ENCODE measurements around the gene SUMO3.

Gene SUMO3

DNA sequence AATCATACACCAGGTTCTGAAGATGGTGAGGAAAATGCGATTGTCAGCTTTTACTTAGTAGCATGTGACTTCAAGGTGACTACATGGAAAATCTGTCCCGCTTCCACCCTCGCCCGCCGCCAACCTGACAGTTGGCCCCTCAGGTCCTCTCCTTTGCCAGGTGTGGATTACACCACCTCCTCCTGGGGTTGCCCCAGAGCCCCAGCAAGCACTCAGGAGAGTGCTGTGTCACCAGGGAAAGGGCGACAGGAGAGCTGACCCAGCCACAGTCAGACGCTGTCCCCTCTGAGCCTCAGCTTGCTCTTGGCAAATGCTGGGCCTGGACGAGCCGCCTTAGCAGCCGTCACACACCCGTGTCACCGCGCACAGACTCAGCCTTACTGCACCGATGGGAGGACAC is 37.7 kb upstream of the SUMO3 start:
- no peak overlapping the region for H3K9ac ChIP-seq (ENCODE audit: low read depth in 1 of 2, low read length in 2 of 2)
- H3K4me1 ChIP-seq (ENCODE audit: control insufficient read depth in 1 of 2, insufficient read depth in 2 of 2, low read length in 2 of 2): peaks cover 9 to 17% of the 10 kb centered on the region in 2 donors
- no peak overlapping the region for H3K27ac ChIP-seq (ENCODE audit: low read depth, low read length)
- no peaks in the 10 kb centered on the region for H3K9me3 ChIP-seq (ENCODE audit: control insufficient read depth in 1 of 2, low read length in 2 of 2)
- no peaks in the 10 kb centered on the region for H3K27me3 ChIP-seq (ENCODE audit: control insufficient read depth in 1 of 2, insufficient read depth in 2 of 2, low read length in 2 of 2)
- no peak overlapping the region for H3K4me3 ChIP-seq (ENCODE audit: low read depth in 1 of 2, low read length in 2 of 2)
- H3K36me3 ChIP-seq (ENCODE audit: control insufficient read depth in 1 of 2, insufficient read depth in 2 of 2, low read length in 2 of 2): peaks cover 52 to 84% of the 10 kb centered on the region in 2 donors

DNA sequence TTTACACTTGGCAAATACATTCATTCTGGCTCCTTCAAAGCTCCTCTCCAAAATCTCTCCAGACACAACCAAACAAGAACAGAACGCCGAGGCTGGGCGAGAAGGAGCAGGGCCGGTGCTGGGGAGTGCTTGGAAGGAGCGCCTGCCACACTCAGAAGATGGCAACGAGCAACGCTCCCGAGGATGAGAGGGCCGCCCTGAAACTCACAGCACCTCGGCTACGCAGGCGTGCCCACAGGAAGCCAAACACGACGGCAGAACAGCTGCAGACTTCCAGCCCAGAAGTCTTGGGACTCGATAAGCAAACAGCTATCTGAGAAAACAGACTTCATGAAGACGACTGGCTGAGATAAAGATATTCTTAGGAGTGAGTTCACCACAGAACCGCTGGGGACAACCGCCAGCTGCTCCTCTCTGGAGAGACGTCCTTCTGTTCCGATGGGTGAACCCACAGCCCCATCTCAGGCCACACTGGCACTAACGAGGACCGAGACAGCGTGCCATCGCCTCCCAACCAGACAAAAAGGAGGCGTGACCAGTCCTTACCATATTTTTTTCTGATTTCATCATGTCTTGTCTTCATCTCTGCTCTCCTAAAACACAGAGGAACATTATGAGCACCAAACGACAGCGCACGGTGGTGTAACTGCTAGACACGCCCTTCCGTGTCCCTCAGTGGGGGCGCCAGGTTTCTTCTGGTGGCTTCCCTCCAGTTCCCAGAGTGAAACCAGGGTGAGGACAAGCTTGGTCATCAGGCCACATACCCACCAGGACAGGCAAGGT is 37.0 kb upstream of the SUMO3 start:
- Histone ChIP-seq H3K27ac (ENCODE audit: low read depth, low read length) (no peak overlapping the region), H3K9me3 (ENCODE audit: control insufficient read depth in 1 of 2, low read length in 2 of 2) (no peaks in the 10 kb centered on the region), H3K4me3 (ENCODE audit: low read depth in 1 of 2, low read length in 2 of 2) (no peak overlapping the region), H3K27me3 (ENCODE audit: control insufficient read depth in 1 of 2, insufficient read depth in 2 of 2, low read length in 2 of 2) (no peaks in the 10 kb centered on the region), H3K4me1 (ENCODE audit: control insufficient read depth in 1 of 2, insufficient read depth in 2 of 2, low read length in 2 of 2) (peaks cover 17 to 24% of the 10 kb centered on the region in 2 donors), H3K36me3 (ENCODE audit: control insufficient read depth in 1 of 2, insufficient read depth in 2 of 2, low read length in 2 of 2) (peaks cover 52 to 83% of the 10 kb centered on the region in 2 donors), H3K9ac (ENCODE audit: low read depth in 1 of 2, low read length in 2 of 2) (no peak overlapping the region)

DNA sequence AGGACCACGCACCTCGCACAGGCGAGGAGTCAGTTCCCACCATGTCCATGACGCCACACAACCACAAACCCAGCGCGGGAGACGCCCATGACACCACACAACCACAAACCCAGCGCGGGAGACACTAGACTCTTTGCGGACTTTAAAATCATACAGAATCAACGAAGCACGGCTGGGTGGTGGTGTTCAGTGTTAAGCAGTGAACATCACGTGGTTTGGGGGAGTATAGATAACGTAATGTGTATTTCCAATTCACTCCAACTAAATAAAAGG is 36.5 kb upstream of the SUMO3 start:
- Histone ChIP-seq H3K9ac (ENCODE audit: low read depth in 1 of 2, low read length in 2 of 2) (no peak overlapping the region), H3K4me1 (ENCODE audit: control insufficient read depth in 1 of 2, insufficient read depth in 2 of 2, low read length in 2 of 2) (peaks cover 20 to 26% of the 10 kb centered on the region in 2 donors), H3K27ac (ENCODE audit: low read depth, low read length) (no peak overlapping the region), H3K9me3 (ENCODE audit: control insufficient read depth in 1 of 2, low read length in 2 of 2) (no peaks in the 10 kb centered on the region), H3K36me3 (ENCODE audit: control insufficient read depth in 1 of 2, insufficient read depth in 2 of 2, low read length in 2 of 2) (peaks cover 50 to 79% of the 10 kb centered on the region in 2 donors), H3K4me3 (ENCODE audit: low read depth in 1 of 2, low read length in 2 of 2) (no peak overlapping the region), H3K27me3 (ENCODE audit: control insufficient read depth in 1 of 2, insufficient read depth in 2 of 2, low read length in 2 of 2) (no peaks in the 10 kb centered on the region)

DNA sequence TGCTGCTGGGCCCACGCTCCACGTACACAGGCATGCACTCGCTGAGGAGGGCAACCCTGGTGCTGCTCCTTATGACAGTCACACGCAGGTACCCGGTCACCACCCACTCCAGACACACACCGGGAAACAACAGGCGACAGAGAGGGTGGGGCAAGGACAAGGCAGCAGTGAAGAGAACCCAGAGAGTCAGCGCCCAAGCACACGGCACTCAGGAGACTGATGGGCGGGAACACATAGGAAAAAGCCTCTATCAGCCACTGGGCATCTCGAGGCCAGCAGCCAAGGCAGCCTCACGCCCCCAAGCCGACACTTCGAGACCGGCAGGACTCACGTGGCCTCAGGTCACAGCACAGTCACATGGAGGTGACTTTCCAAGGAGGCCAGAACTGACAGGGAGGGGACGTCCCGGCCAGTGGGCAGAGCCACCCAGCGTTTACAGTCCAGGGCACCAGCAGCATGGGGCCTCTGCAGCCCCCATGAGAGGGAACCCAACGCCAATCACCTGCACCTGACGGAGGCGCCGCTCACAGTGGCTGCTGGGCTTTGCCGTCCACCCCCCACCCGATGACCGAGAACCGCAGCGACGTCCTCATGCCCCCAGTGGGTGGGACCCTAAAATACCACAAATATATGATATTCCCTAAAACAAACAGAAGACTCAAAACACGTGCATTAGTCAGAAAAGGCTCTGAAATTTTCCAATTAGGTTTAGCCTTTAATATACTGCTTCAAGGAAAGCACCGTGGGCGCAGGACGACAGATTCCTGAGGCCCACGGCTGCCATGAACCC is 35.9 kb upstream of the SUMO3 start:
- Histone ChIP-seq H3K27ac (ENCODE audit: low read depth, low read length) (no peak overlapping the region), H3K36me3 (ENCODE audit: control insufficient read depth in 1 of 2, insufficient read depth in 2 of 2, low read length in 2 of 2) (peaks cover 44 to 79% of the 10 kb centered on the region in 2 donors), H3K9ac (ENCODE audit: low read depth in 1 of 2, low read length in 2 of 2) (no peak overlapping the region), H3K27me3 (ENCODE audit: control insufficient read depth in 1 of 2, insufficient read depth in 2 of 2, low read length in 2 of 2) (no peaks in the 10 kb centered on the region), H3K9me3 (ENCODE audit: control insufficient read depth in 1 of 2, low read length in 2 of 2) (no peaks in the 10 kb centered on the region), H3K4me1 (ENCODE audit: control insufficient read depth in 1 of 2, insufficient read depth in 2 of 2, low read length in 2 of 2) (peaks cover 25 to 31% of the 10 kb centered on the region in 2 donors), H3K4me3 (ENCODE audit: low read depth in 1 of 2, low read length in 2 of 2) (no peak overlapping the region)

DNA sequence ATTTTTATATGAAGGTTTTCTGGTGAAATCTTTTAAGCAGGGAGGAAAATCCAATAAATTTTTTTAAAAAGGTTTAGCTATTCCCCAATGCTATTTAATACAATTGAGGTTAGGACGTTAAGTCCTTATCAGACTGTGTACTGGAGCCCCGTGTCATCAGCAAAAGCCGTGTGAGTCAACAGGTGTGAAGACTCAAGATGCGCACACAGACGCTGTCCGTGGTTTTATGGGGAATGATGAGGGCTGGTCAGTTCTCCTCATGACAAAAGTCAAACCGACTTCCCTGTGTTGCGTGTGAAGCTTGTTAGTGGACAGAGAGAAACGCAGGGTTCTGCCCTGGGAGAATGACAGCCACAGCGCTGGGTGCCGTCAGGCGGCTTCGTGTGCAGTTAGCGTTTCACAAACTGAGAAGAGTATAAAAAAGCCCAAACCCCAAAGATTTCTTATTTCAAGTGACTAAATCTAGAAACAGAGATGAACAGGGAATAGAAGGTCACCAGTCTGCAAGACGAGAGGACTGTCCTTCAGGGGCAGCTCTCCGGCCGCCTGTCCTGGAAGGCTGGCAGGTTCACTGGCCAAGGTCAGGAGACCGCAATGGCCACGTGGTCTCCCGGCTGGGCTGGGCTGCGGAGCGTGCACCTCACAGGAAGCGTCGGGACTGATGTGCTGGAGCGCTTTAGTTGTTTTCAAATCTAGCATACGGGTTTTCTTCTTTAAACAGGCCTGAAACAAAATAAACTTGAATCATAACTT is 33.2 kb upstream of the SUMO3 start:
- Histone ChIP-seq H3K36me3 (ENCODE audit: control insufficient read depth in 1 of 2, insufficient read depth in 2 of 2, low read length in 2 of 2) (peaks cover 28 to 62% of the 10 kb centered on the region in 2 donors), H3K9me3 (ENCODE audit: control insufficient read depth in 1 of 2, low read length in 2 of 2) (no peaks in the 10 kb centered on the region)

DNA sequence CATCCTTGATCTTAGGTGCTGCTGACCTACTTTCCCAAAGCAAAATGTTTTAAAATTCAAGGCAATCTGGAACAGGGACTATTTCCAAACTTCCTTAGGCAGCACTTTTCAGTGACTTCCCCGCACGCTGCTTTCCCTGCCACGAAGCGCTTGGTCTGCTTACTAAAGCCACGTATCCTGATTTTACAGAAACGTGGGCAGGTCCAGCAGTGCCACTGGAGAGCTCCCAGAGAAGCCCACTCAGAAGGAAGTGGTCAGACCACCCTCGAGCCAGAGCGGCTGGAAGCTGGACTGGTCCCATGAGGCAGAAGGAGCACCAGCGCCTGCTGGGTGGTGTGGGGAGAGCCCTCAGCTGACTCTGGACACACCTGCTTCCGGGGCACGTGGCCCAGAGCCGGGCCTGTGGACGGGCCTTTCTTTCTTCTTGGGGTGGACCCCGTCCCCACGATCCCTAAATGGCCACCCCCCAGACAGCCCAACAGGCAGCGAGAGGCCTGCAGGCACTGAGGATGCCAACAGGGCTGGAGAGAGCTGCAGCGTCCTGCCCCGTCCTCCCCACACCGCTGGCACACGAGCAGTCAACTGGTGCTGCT is 32.4 kb upstream of the SUMO3 start:
- Histone ChIP-seq H3K4me1 (ENCODE audit: control insufficient read depth in 1 of 2, insufficient read depth in 2 of 2, low read length in 2 of 2) (peaks cover 44 to 53% of the 10 kb centered on the region in 2 donors), H3K9ac (ENCODE audit: low read depth in 1 of 2, low read length in 2 of 2) (no peak overlapping the region), H3K9me3 (ENCODE audit: control insufficient read depth in 1 of 2, low read length in 2 of 2) (no peaks in the 10 kb centered on the region), H3K27ac (ENCODE audit: low read depth, low read length) (no peak overlapping the region), H3K36me3 (ENCODE audit: control insufficient read depth in 1 of 2, insufficient read depth in 2 of 2, low read length in 2 of 2) (peaks cover 21 to 54% of the 10 kb centered on the region in 2 donors), H3K27me3 (ENCODE audit: control insufficient read depth in 1 of 2, insufficient read depth in 2 of 2, low read length in 2 of 2) (no peaks in the 10 kb centered on the region), H3K4me3 (ENCODE audit: low read depth in 1 of 2, low read length in 2 of 2) (no peak overlapping the region)

More for the DNA sequence above, 33.2 kb upstream of the SUMO3 start:
- Histone ChIP-seq H3K4me1 (ENCODE audit: control insufficient read depth in 1 of 2, insufficient read depth in 2 of 2, low read length in 2 of 2) (peaks cover 37 to 46% of the 10 kb centered on the region in 2 donors), H3K9ac (ENCODE audit: low read depth in 1 of 2, low read length in 2 of 2) (no peak overlapping the region), H3K27ac (ENCODE audit: low read depth, low read length) (no peak overlapping the region), H3K27me3 (ENCODE audit: control insufficient read depth in 1 of 2, insufficient read depth in 2 of 2, low read length in 2 of 2) (no peaks in the 10 kb centered on the region), H3K4me3 (ENCODE audit: low read depth in 1 of 2, low read length in 2 of 2) (no peak overlapping the region)

DNA sequence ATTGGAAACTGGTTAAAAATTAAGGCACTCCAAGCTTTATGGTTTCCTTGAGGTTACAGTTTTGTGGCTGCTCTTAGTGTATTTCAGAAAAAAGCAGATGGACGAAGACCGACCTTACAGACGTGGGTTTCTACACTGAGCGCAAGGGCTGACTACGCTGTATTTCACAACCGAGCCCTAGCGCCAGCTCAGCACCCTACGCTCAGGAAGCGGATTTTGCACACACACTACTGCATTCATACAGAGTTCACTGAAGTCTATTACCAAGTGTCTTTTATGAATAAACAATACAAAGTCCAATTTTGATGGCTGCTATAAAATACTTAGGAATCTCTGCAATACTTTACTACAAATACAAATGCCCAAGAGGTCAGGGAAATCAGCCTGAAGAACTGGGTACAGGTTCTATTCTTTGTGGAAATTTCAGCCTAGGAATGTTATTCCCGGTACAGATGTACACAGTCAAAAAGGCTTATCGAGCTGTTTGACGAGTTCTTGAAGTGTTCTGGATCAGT is 31.8 kb upstream of the SUMO3 start:
- peak overlapping the region in 1 of 2 donors; percentile 5 for H3K9ac ChIP-seq (ENCODE audit: low read depth in 1 of 2, low read length in 2 of 2)
- no peak overlapping the region for H3K27ac ChIP-seq (ENCODE audit: low read depth, low read length)
- no peaks in the 10 kb centered on the region for H3K27me3 ChIP-seq (ENCODE audit: control insufficient read depth in 1 of 2, insufficient read depth in 2 of 2, low read length in 2 of 2)
- H3K4me1 ChIP-seq (ENCODE audit: control insufficient read depth in 1 of 2, insufficient read depth in 2 of 2, low read length in 2 of 2): peaks cover 45 to 57% of the 10 kb centered on the region in 2 donors
- peaks cover 14 to 47% of the 10 kb centered on the region in 2 donors for H3K36me3 ChIP-seq (ENCODE audit: control insufficient read depth in 1 of 2, insufficient read depth in 2 of 2, low read length in 2 of 2)
- no peaks in the 10 kb centered on the region for H3K9me3 ChIP-seq (ENCODE audit: control insufficient read depth in 1 of 2, low read length in 2 of 2)
- no peak overlapping the region for H3K4me3 ChIP-seq (ENCODE audit: low read depth in 1 of 2, low read length in 2 of 2)

DNA sequence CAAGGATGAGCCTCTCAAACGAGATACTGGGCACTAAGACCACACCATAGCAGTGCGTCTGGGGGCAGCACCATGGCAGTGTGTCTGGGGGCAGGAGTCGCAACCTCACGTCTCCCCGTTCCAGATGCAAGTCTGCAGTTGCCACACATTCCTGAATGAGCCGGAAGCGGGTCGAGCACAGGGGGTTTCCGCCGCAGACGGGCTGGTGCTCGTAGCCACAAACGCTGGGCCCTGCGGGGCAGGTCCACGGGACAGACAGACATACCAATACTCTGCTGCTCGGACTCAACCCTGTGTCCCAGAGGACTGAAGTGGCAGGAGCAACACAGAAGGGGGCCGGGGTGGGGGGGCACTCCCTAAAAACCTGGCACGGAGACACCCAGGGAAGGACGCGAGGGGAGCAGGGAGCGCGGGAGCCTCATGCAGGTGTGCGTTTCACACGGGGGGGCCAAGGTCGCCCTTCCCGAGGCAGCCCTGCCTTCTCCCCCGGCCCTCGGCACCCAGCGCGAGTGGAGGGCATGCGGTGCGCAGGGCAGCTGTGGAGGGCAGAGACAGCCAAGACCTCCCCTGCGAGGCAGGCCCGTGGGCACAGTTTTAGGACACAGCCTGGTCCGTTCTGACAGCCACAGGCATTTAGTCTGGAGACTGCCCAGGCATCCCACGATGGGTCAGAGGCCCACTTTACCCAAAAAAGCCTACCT is 31.1 kb upstream of the SUMO3 start:
- Histone ChIP-seq H3K27ac (ENCODE audit: low read depth, low read length) (no peak overlapping the region), H3K9ac (ENCODE audit: low read depth in 1 of 2, low read length in 2 of 2) (peak overlapping the region in 1 of 2 donors; percentile 5), H3K4me3 (ENCODE audit: low read depth in 1 of 2, low read length in 2 of 2) (no peak overlapping the region), H3K36me3 (ENCODE audit: control insufficient read depth in 1 of 2, insufficient read depth in 2 of 2, low read length in 2 of 2) (peaks cover 7 to 40% of the 10 kb centered on the region in 2 donors), H3K4me1 (ENCODE audit: control insufficient read depth in 1 of 2, insufficient read depth in 2 of 2, low read length in 2 of 2) (peaks cover 44 to 57% of the 10 kb centered on the region in 2 donors), H3K27me3 (ENCODE audit: control insufficient read depth in 1 of 2, insufficient read depth in 2 of 2, low read length in 2 of 2) (no peaks in the 10 kb centered on the region), H3K9me3 (ENCODE audit: control insufficient read depth in 1 of 2, low read length in 2 of 2) (no peaks in the 10 kb centered on the region)

DNA sequence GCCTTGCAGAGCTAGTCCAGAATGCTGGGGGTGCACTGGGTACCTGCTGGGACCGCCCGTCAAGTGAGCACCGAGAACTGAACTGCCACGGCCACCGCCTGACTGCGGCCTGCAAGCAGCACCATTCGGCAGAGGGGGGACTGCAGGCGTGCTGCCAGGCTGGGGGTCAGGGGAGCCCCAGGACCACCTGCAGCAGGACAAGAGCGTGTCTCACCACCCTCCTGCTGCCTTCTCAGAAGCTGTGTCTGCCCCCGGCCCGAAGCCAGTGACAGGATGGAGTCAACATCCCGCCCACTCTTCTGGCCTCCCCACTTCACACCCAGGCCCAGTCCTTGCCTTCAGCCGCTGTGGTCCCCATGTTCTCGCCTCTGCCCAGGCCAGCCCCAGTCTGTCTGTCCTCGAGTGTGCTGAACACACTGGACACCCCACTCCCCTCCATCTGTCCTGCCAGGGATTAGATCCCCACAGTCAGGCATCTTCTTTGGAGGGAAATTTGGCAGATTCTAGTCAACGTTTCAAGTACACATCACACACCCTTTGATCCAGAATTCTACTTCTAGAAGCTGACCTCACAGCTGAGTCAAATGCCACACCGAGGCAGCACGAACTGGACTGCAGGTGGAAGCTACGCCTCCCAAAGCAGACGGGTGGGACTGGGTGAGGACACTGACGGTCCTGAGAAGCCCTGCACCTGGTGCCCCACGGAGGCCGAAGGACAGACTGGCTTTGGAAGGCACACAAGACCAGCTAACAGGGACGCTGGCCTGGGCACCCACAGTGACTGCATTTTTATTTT is 29.6 kb upstream of the SUMO3 start:
- no peaks in the 10 kb centered on the region for H3K27me3 ChIP-seq (ENCODE audit: control insufficient read depth in 1 of 2, insufficient read depth in 2 of 2, low read length in 2 of 2)
- H3K9me3 ChIP-seq (ENCODE audit: control insufficient read depth in 1 of 2, low read length in 2 of 2): no peaks in the 10 kb centered on the region
- no peak overlapping the region for H3K9ac ChIP-seq (ENCODE audit: low read depth in 1 of 2, low read length in 2 of 2)
- peaks cover 38 to 52% of the 10 kb centered on the region in 2 donors for H3K4me1 ChIP-seq (ENCODE audit: control insufficient read depth in 1 of 2, insufficient read depth in 2 of 2, low read length in 2 of 2)
- peaks cover 7 to 28% of the 10 kb centered on the region in 2 donors for H3K36me3 ChIP-seq (ENCODE audit: control insufficient read depth in 1 of 2, insufficient read depth in 2 of 2, low read length in 2 of 2)
- H3K27ac ChIP-seq (ENCODE audit: low read depth, low read length): no peak overlapping the region
- H3K4me3 ChIP-seq (ENCODE audit: low read depth in 1 of 2, low read length in 2 of 2): no peak overlapping the region

Measured in duodenal mucosa (tissue), 2 donors.